Erythroblast (primary cell): ENCODE results near the gene NINJ2.

Experiments used
- GATA1 ChIP-seq: IDR thresholded peaks from 2 replicates; pipeline ENCODE4 v1.6.1; 2011; ENCODE audit warnings: low read depth, mild to moderate bottlenecking, control low read depth, low read length, moderate library complexity
- POLR2A ChIP-seq: IDR thresholded peaks from 2 replicates; pipeline ENCODE4 v1.6.1; 2011; ENCODE audit warnings: mild to moderate bottlenecking, low read length

DNA sequence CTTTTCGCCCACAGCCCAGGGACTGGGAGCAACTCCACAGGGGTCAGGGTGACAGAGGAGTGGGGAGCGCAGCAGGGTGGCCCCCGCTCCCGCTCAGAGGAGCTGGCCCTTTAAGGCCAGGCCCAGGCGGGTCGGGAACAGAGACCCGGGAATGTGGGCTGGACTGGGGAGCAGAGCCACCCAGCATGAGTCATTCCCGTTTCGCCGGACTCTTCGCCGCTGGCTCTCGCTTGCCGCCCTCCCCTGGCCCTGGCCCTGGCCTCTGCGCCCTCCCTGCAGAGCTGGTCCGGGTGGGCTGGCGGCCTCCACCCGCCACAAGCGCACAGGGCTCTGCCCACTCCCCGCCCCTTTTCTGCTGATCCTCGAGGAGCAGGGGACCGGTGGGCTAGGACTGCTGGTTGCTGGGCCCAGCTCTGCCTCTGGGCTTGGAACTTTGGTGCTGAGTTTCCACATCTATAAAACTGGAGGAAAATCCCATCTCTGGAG is 92.8 kb downstream of the NINJ2 start:
- TF ChIP-seq POLR2A (no peak), GATA1 (no peak)
